Panc1 (cell line): Measurements from ENCODE around the gene SERGEF.

Experiments used
- CTCF ChIP-seq: fragments of 450-650 bp; IDR thresholded peaks from 2 replicates; pipeline ENCODE4 v1.5.1; 2017; ENCODE audit warnings: mild to moderate bottlenecking
- REST ChIP-seq, 2 experiments: IDR thresholded peaks; 2 replicates each; pipeline ENCODE4 v1.6.1; 2011 to 2012; ENCODE audit warnings: low read depth in 2 of 2, control low read depth in 1 of 2, low read length in 1 of 2, mild to moderate bottlenecking in 1 of 2, moderate library complexity in 1 of 2; ENCODE audit not compliant: insufficient read depth in 1 of 2

- TF ChIP-seq CTCF (no peak), REST (IDR thresholded peaks at IDR 0.05; ENCODE audit: insufficient read depth in 1 of 2, low read depth in 2 of 2, low read length in 1 of 2) (no peak)
Observed at GRCh38 chr11:17877886-17878285, 135.0 kb downstream of the SERGEF start.
